Stimulated activated CD4-positive, alpha-beta T cell treated with anti-CD3 and anti-CD28 coated beads, Interleukin-15, amount 100 ng/mL, for 24 hours (primary cell): ENCODE data around the gene MRPS34.

Experiments used
- DNase-seq: peaks from one replicate; pipeline ENCODE4 v3.0.0-alpha.2; 2020

Gene MRPS34

GRCh38 chr16:1768767-1769401 lies 4.0 kb downstream of the MRPS34 start:
- DNase-seq: no peak

GRCh38 chr16:1768061-1768766 lies 4.7 kb downstream of the MRPS34 start:
- DNase-seq: no peak

- no peak for DNase-seq
These were observed 5.6 kb downstream of the MRPS34 start for GRCh38 chr16:1767116-1767994.

- no peak for DNase-seq
These were observed 6.2 kb downstream of the MRPS34 start for GRCh38 chr16:1766701-1767100.

GRCh38 chr16:1766231-1766630 lies 6.7 kb downstream of the MRPS34 start:
- no peak for DNase-seq

- DNase-seq: no peak
These were observed 7.1 kb downstream of the MRPS34 start for GRCh38 chr16:1765826-1766225.

GRCh38 chr16:1764971-1765370 lies 8.0 kb downstream of the MRPS34 start:
- DNase-seq: no peak

GRCh38 chr16:1763521-1764511 lies 9.1 kb downstream of the MRPS34 start:
- no peak for DNase-seq

- no peak for DNase-seq
These were observed 9.9 kb downstream of the MRPS34 start for GRCh38 chr16:1762879-1763520.

- no peak for DNase-seq
These were observed 10.6 kb downstream of the MRPS34 start for GRCh38 chr16:1762196-1762878.

- no peak for DNase-seq
These were observed 11.2 kb downstream of the MRPS34 start for GRCh38 chr16:1761751-1762150.

GRCh38 chr16:1760911-1761310 lies 12.0 kb downstream of the MRPS34 start:
- DNase-seq: no peak

GRCh38 chr16:1759511-1759910 lies 13.4 kb downstream of the MRPS34 start:
- DNase-seq: no peak

GRCh38 chr16:1758923-1759322 lies 14.0 kb downstream of the MRPS34 start:
- DNase-seq: no peak

- no peak for DNase-seq
These were observed 15.0 kb downstream of the MRPS34 start for GRCh38 chr16:1757714-1758461.

GRCh38 chr16:1754204-1754603 lies 18.7 kb downstream of the MRPS34 start:
- no peak for DNase-seq

GRCh38 chr16:1752853-1753252 lies 20.1 kb downstream of the MRPS34 start:
- no peak for DNase-seq

GRCh38 chr16:1751946-1752345 lies 21.0 kb downstream of the MRPS34 start:
- DNase-seq: no peak

- no peak for DNase-seq
These were observed 23.5 kb downstream of the MRPS34 start for GRCh38 chr16:1749152-1750117.
